ENCODE data around the gene RAB9A. TPM values are rescaled to one million over a fixed set of nuclear protein-coding genes. Genes with fewer than 3 reads are reported as not detected.
"Not testable (repeated sequence)": the region's sequence is repeated elsewhere in the genome, so short reads cannot be mapped to it uniquely, and the experiment has no call there.

The RAB9A gene
- total RNA-seq, 2 experiments from 2014 or later: 10.6 to 11.2 TPM

GRCh38 chrX:13702111-13702789, 13.3 kb downstream of the RAB9A start:
- Mint-ChIP-seq H3K36me3 (ENCODE audit: low read depth) (peaks cover 15% of the 10 kb centered on the region), H3K9me3 (ENCODE audit: insufficient read depth) (no peaks in the 10 kb centered on the region), H3K27ac (peak overlapping the region; percentile 47), H3K4me3 (no peak overlapping the region), H3K27me3 (ENCODE audit: low read depth) (no peaks in the 10 kb centered on the region), H3K4me1 (ENCODE audit: low read depth) (peaks cover 21% of the 10 kb centered on the region)
- CTCF ChIA-PET: interaction anchor here (0.5 to 1.3 kb wide), 2 partner anchors 20 to 763 kb away, joined by 3 to 4 read pairs; no protein-coding TSS in a partner anchor
- POLR2A ChIA-PET: no interaction called here
- no peak for ATAC-seq
- DNase-seq: no peak

GRCh38 chrX:13703135-13703534, 14.2 kb downstream of the RAB9A start:
- ATAC-seq (no peak), DNase-seq (no peak)
- Mint-ChIP-seq H3K27ac (no peak overlapping the region), H3K4me1 (ENCODE audit: low read depth) (peaks cover 19% of the 10 kb centered on the region), H3K36me3 (ENCODE audit: low read depth) (peaks cover 18% of the 10 kb centered on the region), H3K9me3 (ENCODE audit: insufficient read depth) (no peaks in the 10 kb centered on the region), H3K4me3 (no peak overlapping the region), H3K27me3 (ENCODE audit: low read depth) (no peaks in the 10 kb centered on the region)
- ChIA-PET POLR2A (no interaction called here), CTCF (no interaction called here)

- no peak overlapping the region for H3K4me3 Mint-ChIP-seq
- no peak overlapping the region for H3K27ac Mint-ChIP-seq
- CTCF ChIA-PET: no interaction called here
- POLR2A ChIA-PET: no interaction called here
- H3K27me3 Mint-ChIP-seq (ENCODE audit: low read depth): no peaks in the 10 kb centered on the region
- DNase-seq (no peak), ATAC-seq (no peak)
- H3K4me1 Mint-ChIP-seq (ENCODE audit: low read depth): peaks cover 19% of the 10 kb centered on the region
- H3K9me3 Mint-ChIP-seq (ENCODE audit: insufficient read depth): no peaks in the 10 kb centered on the region
- H3K36me3 Mint-ChIP-seq (ENCODE audit: low read depth): peaks cover 21% of the 10 kb centered on the region
Measured at GRCh38 chrX:13703589-13703988, 14.7 kb downstream of the RAB9A start.

- no peak overlapping the region for H3K4me3 Mint-ChIP-seq
- H3K27me3 Mint-ChIP-seq (ENCODE audit: low read depth): no peaks in the 10 kb centered on the region
- no peak for DNase-seq
- ATAC-seq: no peak
- H3K27ac Mint-ChIP-seq: no peak overlapping the region
- POLR2A ChIA-PET: no interaction called here
- H3K36me3 Mint-ChIP-seq (ENCODE audit: low read depth): peaks cover 47% of the 10 kb centered on the region
- no peaks in the 10 kb centered on the region for H3K4me1 Mint-ChIP-seq (ENCODE audit: low read depth)
- no peaks in the 10 kb centered on the region for H3K9me3 Mint-ChIP-seq (ENCODE audit: insufficient read depth)
- CTCF ChIA-PET: interaction anchor here (0.9 kb wide), 1 partner anchor 11 kb away, joined by 3 read pairs; no protein-coding TSS in a partner anchor
Measured at GRCh38 chrX:13711141-13711540, 22.2 kb downstream of the RAB9A start.

GRCh38 chrX:13716455-13716854, 27.5 kb downstream of the RAB9A start:
- H3K27ac Mint-ChIP-seq: peak overlapping the region; percentile 43
- ChIA-PET CTCF (no interaction called here), POLR2A (interaction anchor here (4.8 kb wide), 1 partner anchor 18 kb away, joined by 25 read pairs; the partner anchor contains the start of genes OFD1 and TRAPPC2)
- no peaks in the 10 kb centered on the region for H3K9me3 Mint-ChIP-seq (ENCODE audit: insufficient read depth)
- H3K4me1 Mint-ChIP-seq (ENCODE audit: low read depth): peaks cover 28% of the 10 kb centered on the region
- no peaks in the 10 kb centered on the region for H3K27me3 Mint-ChIP-seq (ENCODE audit: low read depth)
- no peak overlapping the region for H3K4me3 Mint-ChIP-seq
- peaks cover 59% of the 10 kb centered on the region for H3K36me3 Mint-ChIP-seq (ENCODE audit: low read depth)
- ATAC-seq (no peak), DNase-seq (no peak)

- Mint-ChIP-seq H3K4me1 (ENCODE audit: low read depth) (peaks cover 29% of the 10 kb centered on the region), H3K9me3 (ENCODE audit: insufficient read depth) (no peaks in the 10 kb centered on the region), H3K27ac (peak overlapping the region; percentile 57), H3K27me3 (ENCODE audit: low read depth) (no peaks in the 10 kb centered on the region), H3K4me3 (no peak overlapping the region), H3K36me3 (ENCODE audit: low read depth) (peaks cover 58% of the 10 kb centered on the region)
- peak; percentile 37 for DNase-seq
- ChIA-PET POLR2A (interaction anchor here (4.8 kb wide), 1 partner anchor 18 kb away, joined by 25 read pairs; the partner anchor contains the start of genes OFD1 and TRAPPC2), CTCF (no interaction called here)
- ATAC-seq: no peak
Measured at GRCh38 chrX:13716905-13717304, 28.0 kb downstream of the RAB9A start.

- Mint-ChIP-seq H3K4me3 (no peak overlapping the region), H3K27me3 (ENCODE audit: low read depth) (no peaks in the 10 kb centered on the region), H3K27ac (peak overlapping the region; percentile 79), H3K36me3 (ENCODE audit: low read depth) (peaks cover 58% of the 10 kb centered on the region), H3K4me1 (ENCODE audit: low read depth) (peaks cover 35% of the 10 kb centered on the region), H3K9me3 (ENCODE audit: insufficient read depth) (no peaks in the 10 kb centered on the region)
- no peak for ATAC-seq
- CTCF ChIA-PET: no interaction called here
- DNase-seq: no peak
- POLR2A ChIA-PET: interaction anchor here (4.8 kb wide), 1 partner anchor 17 kb away, joined by 25 read pairs; the partner anchor contains the start of genes OFD1 and TRAPPC2
Measured at GRCh38 chrX:13717700-13718472, 29.0 kb downstream of the RAB9A start.

GRCh38 chrX:13719192-13719856, 30.4 kb downstream of the RAB9A start:
- POLR2A ChIA-PET: interaction anchor here (0.8 to 4.8 kb wide), 3 partner anchors 12 to 15 kb away, joined by 3 to 25 read pairs (median 4); partner anchors contain the start of genes OFD1 and TRAPPC2
- no peak overlapping the region for H3K4me3 Mint-ChIP-seq

GRCh38 chrX:13721371-13721770, 32.4 kb downstream of the RAB9A start:
- no peak for DNase-seq
- POLR2A ChIA-PET: no interaction called here
- Mint-ChIP-seq H3K9me3 (ENCODE audit: insufficient read depth) (no peaks in the 10 kb centered on the region), H3K4me1 (ENCODE audit: low read depth) (peaks cover 57% of the 10 kb centered on the region), H3K27me3 (ENCODE audit: low read depth) (no peaks in the 10 kb centered on the region), H3K4me3 (no peak overlapping the region), H3K27ac (no peak overlapping the region), H3K36me3 (ENCODE audit: low read depth) (peaks cover 69% of the 10 kb centered on the region)
- ATAC-seq: no peak
- CTCF ChIA-PET: interaction anchor here (1.3 kb wide), 1 partner anchor 19 kb away, joined by 3 read pairs; no protein-coding TSS in a partner anchor

More at GRCh38 chrX:13719192-13719856, 30.4 kb downstream of the RAB9A start:
- H3K36me3 Mint-ChIP-seq (ENCODE audit: low read depth): peaks cover 67% of the 10 kb centered on the region
- peak overlapping the region; percentile 83 for H3K27ac Mint-ChIP-seq
- peaks cover 41% of the 10 kb centered on the region for H3K4me1 Mint-ChIP-seq (ENCODE audit: low read depth)
- peak; percentile 35 for DNase-seq
- ATAC-seq: peak; percentile 67
- CTCF ChIA-PET: interaction anchor here (1.7 kb wide), 2 partner anchors 21 to 30 kb away, joined by 3 to 4 read pairs; no protein-coding TSS in a partner anchor
- H3K9me3 Mint-ChIP-seq (ENCODE audit: insufficient read depth): no peaks in the 10 kb centered on the region
- H3K27me3 Mint-ChIP-seq (ENCODE audit: low read depth): no peaks in the 10 kb centered on the region

- no peak for ATAC-seq
- POLR2A ChIA-PET: interaction anchor here (1.0 kb wide), 1 partner anchor 12 kb away, joined by 8 read pairs; the partner anchor contains the start of genes OFD1 and TRAPPC2
Measured at GRCh38 chrX:13721819-13722519, 33.0 kb downstream of the RAB9A start.

GRCh38 chrX:13724878-13725277, 36.0 kb downstream of the RAB9A start:
- not testable (repeated sequence) for H3K4me3 Mint-ChIP-seq; H3K27ac Mint-ChIP-seq; H3K9me3 Mint-ChIP-seq (ENCODE audit: insufficient read depth); H3K27me3 Mint-ChIP-seq (ENCODE audit: low read depth); ATAC-seq
- Mint-ChIP-seq H3K4me1 (ENCODE audit: low read depth) (peaks cover 54% of the 10 kb centered on the region), H3K36me3 (ENCODE audit: low read depth) (peaks cover 77% of the 10 kb centered on the region)
- peak; percentile 35 for DNase-seq
- CTCF ChIA-PET: interaction anchor here (1.2 kb wide), 1 partner anchor 9 kb away, joined by 5 read pairs; the partner anchor contains the start of genes OFD1 and TRAPPC2
- POLR2A ChIA-PET: interaction anchor here (2.3 kb wide), 1 partner anchor 10 kb away, joined by 7 read pairs; the partner anchor contains the start of genes OFD1 and TRAPPC2

More at GRCh38 chrX:13721819-13722519, 33.0 kb downstream of the RAB9A start:
- Mint-ChIP-seq H3K9me3 (ENCODE audit: insufficient read depth) (no peaks in the 10 kb centered on the region), H3K36me3 (ENCODE audit: low read depth) (peaks cover 72% of the 10 kb centered on the region), H3K4me3 (no peak overlapping the region), H3K27ac (peak overlapping the region; percentile 54), H3K4me1 (ENCODE audit: low read depth) (peaks cover 61% of the 10 kb centered on the region), H3K27me3 (ENCODE audit: low read depth) (no peaks in the 10 kb centered on the region)
- DNase-seq: no peak
- CTCF ChIA-PET: interaction anchor here (0.6 to 1.3 kb wide), 5 partner anchors 10 to 20 kb away, joined by 3 to 4 read pairs (median 3); partner anchors contain the start of gene TRAPPC2

Data from activated CD8-positive, alpha-beta T cell treated with anti-CD3 and anti-CD28 coated beads, Interleukin-2, amount 10 ng/mL, durations not matched to agents 7 days and 5 days (primary cell).